C4-2B (cell line): ENCODE data around the gene ZNF710.
A peak's percentile ranks its signal among the peaks of the same experiment; 100 is the strongest.
"Not testable (repeated sequence)": the region's sequence is repeated elsewhere in the genome, so short reads cannot be mapped to it uniquely, and the experiment has no call there.

Experiments
- H3K27ac ChIP-seq: fragments of 450-650 bp; 2 replicates; pipeline ENCODE4 v1.5.1; 2017
- CTCF ChIP-seq: fragments of 450-650 bp; conservative IDR thresholded peaks from 2 replicates; pipeline ENCODE4 v1.5.1; 2017; ENCODE audit warnings: mild to moderate bottlenecking
- ZFX ChIP-seq: fragments of 450-650 bp; IDR thresholded peaks from 2 replicates; pipeline ENCODE4 v1.6.1; 2017

The ZNF710 gene, protein sequence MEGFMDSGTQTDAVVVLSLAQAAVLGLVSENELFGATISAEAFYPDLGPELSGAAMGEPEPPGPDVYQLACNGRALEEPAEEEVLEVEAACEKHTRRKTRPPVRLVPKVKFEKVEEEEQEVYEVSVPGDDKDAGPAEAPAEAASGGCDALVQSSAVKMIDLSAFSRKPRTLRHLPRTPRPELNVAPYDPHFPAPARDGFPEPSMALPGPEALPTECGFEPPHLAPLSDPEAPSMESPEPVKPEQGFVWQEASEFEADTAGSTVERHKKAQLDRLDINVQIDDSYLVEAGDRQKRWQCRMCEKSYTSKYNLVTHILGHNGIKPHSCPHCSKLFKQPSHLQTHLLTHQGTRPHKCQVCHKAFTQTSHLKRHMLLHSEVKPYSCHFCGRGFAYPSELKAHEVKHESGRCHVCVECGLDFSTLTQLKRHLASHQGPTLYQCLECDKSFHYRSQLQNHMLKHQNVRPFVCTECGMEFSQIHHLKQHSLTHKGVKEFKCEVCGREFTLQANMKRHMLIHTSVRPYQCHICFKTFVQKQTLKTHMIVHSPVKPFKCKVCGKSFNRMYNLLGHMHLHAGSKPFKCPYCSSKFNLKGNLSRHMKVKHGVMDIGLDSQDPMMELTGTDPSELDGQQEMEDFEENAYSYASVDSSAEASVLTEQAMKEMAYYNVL

GRCh38 chr15:90001062-90001682, at the start of gene ZNF710:
Gene ZNF710, plus strand, starts transcription at chr15:90001324. Its CDS starts 65,814 bp downstream, at chr15:90067138.
- TF ChIP-seq CTCF (no peak), ZFX (no peak)
- H3K27ac ChIP-seq, result peak within 1 kb of the TSS; percentile 84

DNA sequence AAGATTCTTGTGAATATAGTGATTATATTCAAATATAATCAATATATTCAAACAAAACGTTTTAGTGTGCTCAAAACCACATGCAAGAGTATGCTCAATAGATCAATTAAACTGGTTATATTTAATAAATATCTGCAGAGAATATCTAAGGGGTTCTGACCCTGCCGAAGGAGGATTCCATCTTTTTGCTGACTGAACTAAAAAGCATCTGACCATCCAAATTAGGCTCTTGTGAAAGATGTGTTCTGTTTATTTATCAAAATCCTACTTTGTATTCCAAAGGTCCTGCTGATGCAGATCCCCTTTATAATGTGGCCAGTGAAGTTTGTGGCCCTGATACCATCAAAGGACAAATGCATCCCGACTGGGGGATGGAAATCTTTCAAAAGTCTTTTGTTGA, 46.6 kb upstream of the ZNF710 start:
- TF ChIP-seq CTCF (no peak), ZFX (no peak)

DNA sequence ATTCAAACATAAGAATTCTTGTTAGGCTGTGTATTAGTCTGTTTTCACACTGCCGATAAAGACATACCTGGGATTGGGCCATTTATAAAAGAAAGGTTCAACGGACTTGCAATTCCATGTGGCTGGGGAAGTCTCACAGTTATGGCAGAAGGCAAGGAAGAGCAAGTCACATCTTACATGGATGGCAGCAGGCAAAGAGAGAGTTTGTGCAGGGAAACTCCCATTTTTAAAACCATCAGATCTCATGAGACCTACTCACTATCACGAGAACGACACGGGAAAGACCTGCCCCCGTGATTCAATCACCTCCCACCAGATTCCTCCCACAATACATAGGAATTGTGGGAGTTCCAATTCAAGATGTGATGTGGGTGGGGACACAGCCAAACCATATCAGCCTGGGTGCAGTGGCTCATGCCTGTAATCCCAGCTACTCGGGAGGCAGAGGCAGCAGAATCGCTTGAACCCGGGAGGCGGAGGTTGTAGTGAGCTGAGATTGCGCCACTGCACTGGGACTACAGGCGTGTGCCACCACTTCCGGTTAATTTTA, 45.6 kb upstream of the ZNF710 start:
- H3K27ac ChIP-seq, result not testable (repeated sequence)

More for the DNA sequence above, 46.6 kb upstream of the ZNF710 start:
- no peak overlapping the region for H3K27ac ChIP-seq

GRCh38 chr15:89958107-89958805, 42.9 kb upstream of the ZNF710 start:
- TF ChIP-seq ZFX (no peak), CTCF (no peak)

GRCh38 chr15:89963301-89964231, 37.6 kb upstream of the ZNF710 start:
- TF ChIP-seq CTCF (no peak), ZFX (no peak)
- H3K27ac ChIP-seq, result no peak overlapping the region

More at GRCh38 chr15:89958107-89958805, 42.9 kb upstream of the ZNF710 start:
- H3K27ac ChIP-seq, result peak overlapping the region; percentile 42

GRCh38 chr15:89964232-89964954, 36.7 kb upstream of the ZNF710 start:
- TF ChIP-seq ZFX (no peak), CTCF (no peak)
- H3K27ac ChIP-seq, result no peak overlapping the region
